Activated naive CD4-positive, alpha-beta T cell treated with Interleukin-2 at 50 U/mL for 16 hours (primary cell): ENCODE measurements around the gene U2AF1L4.
"Not testable (repeated sequence)": the region's sequence is repeated elsewhere in the genome, so short reads cannot be mapped to it uniquely, and the experiment has no call there.

Experiments
- DNase-seq: peaks from one replicate; pipeline ENCODE4 v3.0.0-alpha.2; 2020

The U2AF1L4 gene

DNA sequence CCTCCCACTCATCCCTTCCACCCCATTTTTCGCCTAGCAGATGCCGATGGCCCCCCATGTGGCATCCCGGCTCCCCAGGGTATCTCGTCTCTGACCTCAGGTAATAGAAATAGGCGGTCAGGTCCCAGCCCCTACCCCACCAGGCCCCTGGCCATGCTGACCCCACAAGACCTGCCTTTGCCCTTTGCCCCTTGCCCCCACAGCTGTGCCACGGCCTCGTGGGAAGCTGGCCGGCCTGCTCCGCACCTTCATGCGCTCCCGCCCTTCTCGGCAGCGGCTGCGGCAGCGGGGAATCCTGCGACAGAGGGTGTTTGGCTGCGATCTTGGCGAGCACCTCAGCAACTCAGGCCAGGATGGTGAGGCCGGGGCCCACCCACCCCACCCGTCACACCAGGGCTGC is 35.5 kb upstream of the U2AF1L4 start:
- no peak for DNase-seq

- no peak for DNase-seq
Measured at GRCh38 chr19:35780058-35780457, 34.8 kb upstream of the U2AF1L4 start.

DNA sequence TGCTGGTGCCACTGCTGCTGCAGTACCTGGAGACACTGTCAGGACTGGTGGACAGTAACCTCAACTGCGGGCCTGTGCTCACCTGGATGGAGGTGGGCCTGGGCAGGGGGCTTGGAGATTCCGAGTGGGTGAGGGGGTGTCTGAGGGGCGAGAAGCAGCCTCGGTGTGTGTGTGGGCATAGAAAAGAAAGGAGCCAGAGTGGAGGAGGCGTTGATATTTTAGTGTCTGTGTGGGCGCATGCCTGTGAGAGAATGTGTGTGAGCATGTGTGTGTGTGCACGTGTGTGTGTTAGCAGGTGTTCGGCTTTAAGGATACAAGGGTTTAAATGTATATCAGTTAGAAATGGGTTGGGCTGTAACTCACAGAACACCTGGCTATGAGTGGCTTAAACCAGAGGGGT is 33.8 kb upstream of the U2AF1L4 start:
- no peak for DNase-seq

DNA sequence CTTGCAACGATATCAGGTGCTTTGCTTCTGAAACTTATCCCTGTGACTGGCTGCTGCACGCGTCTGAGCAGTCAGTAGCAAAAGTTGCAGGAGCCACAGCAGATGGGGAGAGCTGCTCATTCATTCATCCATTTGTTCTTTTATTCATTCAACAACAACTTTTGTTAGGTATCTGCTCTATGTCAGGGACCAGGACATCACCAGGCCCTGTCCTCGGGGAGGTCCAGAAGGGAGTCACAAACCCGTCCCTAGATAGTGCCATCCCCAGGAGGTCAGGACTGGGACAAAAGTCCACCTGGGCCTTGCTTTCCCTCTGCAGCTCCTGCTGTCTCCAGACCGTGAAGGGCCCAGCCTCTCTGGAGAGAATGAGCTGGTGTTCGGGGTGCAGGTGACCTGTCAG is 32.7 kb upstream of the U2AF1L4 start:
- no peak for DNase-seq

DNA sequence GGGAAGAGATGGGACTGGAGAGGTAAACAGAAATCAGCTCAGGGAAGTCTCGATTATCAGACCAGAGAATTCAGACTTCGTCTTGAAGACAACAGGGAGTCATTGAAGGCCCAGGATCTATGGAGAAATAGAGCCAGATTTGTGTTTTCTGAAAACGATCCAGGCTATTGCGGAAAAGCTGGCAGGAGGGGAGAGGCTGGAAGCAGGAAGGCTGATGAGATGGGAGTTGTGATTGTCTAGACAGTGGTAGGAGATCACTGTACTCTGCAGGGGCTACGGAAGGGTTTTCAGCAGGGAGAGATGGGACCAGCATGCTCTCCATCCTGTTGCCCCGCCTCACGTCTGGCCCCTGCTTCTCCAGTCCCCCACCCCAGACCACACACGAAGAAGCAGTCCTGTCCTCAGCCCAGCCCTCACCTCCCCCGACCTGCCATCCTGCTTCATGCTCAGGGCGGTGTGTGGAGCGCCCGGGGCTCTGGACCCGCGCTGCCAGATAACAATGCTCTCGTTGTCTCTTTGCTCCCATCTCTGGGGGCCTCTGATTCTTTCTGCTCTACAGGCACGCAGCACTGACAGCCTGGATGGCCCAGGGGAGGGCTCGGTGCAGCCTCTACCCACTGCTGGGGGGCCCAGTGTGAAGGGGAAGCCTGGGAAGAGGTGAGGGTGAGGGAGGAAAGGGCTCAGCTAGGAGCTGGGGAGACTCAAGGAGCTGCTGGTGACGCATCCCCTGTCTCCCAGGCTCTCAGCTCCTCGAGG is 32.0 kb upstream of the U2AF1L4 start:
- DNase-seq = no peak

DNA sequence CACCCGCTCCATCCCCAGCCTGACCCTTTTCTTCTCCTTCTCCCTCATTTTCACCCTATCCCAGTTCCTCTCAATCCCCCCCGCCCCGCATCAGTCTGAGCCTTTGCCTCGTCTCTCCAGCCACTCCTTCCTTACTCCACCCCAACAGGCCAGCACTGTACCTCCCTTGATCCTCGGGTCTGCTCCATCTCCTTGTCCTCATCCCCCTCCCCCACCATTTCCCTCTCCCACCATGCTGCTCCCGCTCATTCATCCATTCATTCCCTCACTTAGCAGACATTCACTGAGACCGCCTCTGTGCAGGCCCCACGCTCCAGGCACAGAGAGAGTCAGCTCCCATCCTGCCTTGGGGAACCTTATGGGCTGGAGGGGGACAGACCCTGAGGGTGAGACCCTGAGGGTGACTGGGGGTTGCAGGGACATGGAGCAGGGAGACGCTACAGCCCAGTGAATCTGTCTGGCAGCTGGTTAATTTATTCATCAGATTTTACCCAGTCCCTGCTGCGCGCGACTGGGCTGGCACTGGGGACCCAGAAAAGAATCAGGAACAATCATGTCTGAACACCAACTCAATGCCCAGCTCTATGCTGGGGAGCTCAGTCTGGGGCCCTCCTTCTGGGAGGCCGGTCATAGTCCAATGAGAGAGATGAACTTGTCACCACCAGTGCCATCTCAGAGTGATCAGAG is 31.0 kb upstream of the U2AF1L4 start:
- DNase-seq = no peak

DNA sequence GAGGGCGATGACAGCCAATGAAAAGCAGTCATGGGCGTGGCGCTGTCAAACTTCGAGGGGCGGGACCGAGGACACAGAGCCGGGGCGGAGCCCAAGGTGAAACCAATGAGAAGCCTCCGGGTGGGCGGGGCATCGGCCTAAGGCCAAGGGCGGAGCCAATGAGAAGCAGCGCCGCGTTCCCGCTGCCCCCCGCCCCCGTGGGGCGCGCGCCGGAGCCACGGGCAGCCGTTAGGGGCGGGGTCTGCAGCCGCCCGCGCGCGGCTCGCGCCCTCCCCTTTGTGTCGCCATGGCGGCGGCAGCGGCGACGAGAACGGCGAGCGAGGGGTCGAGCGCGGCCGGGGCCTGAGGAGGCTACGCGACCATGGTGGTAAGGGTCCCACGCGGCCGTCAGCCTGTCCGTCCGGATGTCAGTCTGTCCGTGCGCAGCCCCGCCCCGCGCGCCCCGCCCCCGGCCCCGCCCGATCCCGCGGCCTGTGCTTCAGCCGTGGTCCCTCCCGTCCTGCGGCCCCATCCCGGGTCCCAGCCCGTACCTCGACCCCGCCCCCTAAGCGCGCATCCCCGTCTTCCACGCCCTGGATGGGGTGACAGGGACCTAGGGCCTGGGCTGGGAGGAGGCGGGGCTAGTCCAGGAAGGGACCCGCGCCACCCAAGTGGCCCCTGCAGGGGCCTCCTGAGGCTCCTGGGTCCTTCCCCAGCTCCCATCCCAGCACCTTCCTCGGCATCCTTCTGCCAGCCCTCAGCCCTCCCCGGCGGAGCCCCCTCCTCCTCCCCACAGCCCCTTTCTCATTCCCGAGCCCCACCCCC is 30.3 kb upstream of the U2AF1L4 start, which contains the start of gene ARHGAP33:
ARHGAP33 (plus strand) TSS at position 267 of the 804 bp plus-strand sequence; CDS start at position 362, 95 bp downstream.
- DNase-seq = peak; percentile 99

- no peak for DNase-seq
Measured at GRCh38 chr19:35775046-35775297, 29.8 kb upstream of the U2AF1L4 start.

DNA sequence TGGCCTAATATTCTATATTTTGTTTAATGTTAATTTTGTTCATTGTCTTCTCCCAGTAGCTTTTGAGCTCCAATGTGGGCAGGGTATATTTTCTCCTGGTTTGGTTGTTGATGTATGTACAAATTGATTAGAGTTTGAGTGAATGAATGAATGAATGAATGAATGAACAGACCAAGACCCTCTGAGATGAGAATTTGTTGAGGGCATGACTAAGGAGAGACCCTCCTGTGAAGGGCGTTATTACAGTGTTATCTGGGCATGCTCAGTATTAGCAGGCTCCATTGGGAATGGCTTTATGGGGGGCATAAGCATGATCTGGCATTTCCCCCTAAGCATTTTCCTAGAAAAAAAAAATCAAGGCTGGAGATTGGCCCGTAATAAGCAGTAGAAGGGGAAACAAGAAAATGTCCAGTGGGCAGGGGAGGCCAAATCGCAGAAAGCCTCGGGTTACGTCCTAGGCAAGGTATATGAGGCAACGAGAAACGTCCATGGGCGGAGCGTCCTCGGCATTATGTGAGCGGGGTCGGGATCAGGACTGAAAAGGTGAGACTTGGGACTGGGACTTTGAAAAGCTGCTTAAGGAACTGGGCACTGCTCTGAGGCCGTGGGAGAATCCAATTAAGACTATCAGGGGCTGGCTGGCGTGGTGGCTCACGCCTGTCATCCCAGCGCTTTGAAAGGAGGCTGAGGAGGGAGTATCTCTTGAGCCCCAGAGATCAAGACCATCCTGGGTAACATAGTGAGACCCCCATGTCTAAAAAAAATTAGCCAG is 29.2 kb upstream of the U2AF1L4 start:
- no peak for DNase-seq

DNA sequence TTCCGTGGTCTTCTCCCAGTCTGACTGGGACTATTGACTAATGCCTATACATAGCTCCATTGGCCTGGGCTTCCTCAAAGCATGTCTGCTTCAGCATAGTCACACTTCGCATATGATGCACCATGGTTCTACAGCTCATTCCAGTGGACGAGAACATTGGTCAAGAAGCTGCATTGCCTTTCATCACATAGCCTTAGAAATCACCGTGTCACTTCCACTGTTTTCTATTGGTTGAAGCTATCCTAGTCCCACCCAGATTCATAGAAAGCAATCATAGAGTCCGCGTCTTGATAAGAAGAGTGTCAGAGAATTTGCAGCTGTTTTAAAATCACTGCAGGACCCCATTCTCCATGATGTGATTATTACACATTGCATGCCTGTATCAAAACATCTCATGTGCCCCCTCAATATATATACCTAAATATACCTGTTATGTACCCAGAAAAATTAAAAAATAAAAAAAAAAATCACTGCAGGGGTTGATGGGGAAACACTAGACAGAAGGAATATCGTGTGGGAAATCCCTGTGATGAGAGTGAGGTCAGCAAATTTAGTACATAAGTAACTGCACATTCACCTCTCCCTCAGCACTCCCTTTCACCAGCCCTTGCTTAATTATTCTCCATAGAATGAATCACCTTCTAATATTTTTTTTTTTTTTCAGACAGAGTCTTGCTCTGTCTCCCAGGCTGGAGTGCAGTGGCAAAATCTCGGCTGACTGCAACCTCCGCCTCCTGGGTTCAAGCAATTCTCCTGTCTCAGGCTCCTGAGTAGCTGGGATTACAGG is 28.0 kb upstream of the U2AF1L4 start:
- DNase-seq = no peak

DNA sequence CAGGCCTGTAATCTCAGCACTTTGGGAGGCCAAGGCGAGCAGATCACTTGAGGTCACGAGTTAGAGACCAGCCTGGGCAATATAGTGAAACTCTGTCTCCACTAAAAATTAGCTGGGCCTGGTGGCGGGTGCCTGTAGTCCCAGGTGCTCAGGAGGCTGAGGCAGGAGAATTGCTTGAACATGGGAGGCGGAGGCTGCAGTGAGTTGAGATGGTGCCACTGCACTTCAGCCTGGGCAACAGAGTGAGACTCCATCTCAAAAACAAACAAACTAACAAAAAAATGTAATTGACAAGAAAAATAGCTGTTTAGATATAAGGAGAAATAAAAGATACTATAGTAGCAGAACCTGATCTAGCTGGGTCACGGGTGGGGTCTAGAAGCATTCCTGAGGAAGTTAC is 27.1 kb upstream of the U2AF1L4 start:
- DNase-seq = not testable (repeated sequence)

GRCh38 chr19:35768082-35768421 is 22.8 kb upstream of the U2AF1L4 start:
- DNase-seq = no peak

GRCh38 chr19:35767288-35768081 is 22.3 kb upstream of the U2AF1L4 start:
- no peak for DNase-seq

DNA sequence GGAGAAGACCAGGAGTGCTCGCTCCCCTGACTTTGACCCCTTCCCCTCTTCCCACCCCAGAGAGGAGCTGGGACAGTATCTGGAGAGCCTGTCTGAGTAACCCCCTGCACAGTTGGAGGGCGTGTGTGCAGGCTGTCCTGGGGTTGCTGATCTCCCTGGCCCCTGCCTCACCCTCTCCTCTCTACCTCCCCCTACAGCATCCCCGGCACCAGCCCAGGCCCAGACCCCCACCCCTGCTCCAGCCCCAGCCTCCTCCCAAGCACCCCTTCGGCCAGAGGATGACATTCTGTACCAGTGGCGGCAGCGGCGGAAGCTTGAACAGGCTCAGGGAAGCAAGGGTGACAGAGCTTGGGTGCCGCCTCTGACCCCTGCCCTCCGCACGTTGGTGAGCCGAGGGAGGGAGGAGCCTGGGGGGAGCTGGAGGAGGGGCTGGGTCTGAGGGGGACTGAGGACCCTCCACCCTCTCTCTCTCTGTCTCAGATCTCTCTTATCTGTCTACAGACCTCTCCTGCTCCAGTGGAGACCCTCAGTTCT is 21.4 kb upstream of the U2AF1L4 start:
- DNase-seq = no peak

DNA sequence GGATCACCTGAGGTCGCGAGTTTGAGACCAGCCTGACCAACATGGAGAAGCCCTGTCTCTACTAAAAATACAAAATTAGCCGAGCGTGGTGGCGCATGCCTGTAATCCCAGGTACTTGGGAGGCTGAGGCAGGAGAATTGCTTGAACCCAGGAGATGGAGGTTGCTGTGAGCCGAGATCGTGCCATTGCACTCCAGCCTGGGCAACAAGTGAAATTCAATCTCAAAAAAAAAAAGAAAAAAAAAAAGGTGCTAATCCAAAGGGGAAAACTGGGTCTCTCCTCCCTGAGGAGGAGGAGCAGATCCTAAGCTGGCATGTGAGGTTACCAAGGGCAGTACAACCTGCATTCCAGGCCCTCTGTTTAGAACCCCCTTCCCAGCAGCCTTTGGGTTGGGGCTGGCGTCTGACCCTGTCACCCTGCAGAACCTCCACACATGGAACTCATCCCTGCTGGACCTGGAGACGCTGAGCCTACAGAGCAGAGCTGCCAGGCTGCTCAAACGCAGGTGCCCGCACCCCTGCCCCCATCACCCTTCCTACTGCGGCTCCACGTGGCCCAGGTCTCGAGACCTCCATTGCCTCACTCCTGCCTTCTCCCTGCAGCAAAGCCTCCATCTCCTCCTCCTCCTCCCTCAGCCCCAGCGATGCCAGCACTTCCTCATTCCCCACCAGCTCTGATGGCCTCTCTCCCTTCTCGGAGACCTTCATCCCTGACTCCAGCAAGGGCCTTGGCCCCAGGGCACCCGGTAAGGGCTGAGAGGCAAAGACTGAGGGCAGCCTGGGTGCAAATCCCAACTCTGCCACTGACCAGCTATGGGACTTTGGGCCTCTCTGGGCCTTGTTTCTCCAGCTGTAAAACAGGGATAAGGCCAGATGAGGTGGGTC is 19.5 kb upstream of the U2AF1L4 start:
- no peak for DNase-seq

DNA sequence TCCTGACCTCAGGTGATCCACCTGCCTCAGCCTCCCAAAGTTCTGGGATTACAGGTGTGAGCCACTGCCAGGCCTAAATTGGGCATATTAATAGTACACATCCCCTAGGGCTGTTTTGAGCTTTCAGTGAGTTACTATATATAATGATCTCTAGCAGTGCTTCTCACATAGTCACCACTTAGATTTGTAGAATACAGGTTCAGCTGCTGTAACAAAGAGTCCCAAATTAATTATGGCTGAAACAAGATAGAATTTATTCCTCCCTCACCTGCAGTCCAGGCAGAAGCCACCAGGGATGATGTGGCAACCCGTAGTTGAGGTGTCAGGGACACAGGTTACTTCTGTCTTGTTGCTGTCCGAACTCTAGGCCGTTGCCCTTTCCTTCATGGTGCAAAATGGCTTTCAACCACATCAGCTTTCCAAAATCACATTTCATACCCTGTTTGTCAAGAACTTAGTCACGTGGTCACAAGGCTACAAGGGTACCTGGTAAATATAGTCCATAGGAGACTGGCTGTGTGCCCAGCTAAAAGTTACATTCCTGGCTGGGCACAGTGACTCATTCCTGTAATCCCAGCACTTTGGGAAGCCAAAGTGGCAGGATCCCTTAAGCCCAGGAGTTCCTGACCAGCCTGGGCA is 15.6 kb upstream of the U2AF1L4 start:
- DNase-seq = no peak

GRCh38 chr19:35759697-35760096 is 14.5 kb upstream of the U2AF1L4 start:
- no peak for DNase-seq

- peak; percentile 99 for DNase-seq
Measured at GRCh38 chr19:35757749-35758608, 12.8 kb upstream of the U2AF1L4 start, which contains the start of gene PROSER3. Gene PROSER3 (plus strand): TSS chr19:35758176. CDS start chr19:35758216, 40 bp downstream.
